ENCODE data around the gene CASP14.
"Not testable (repeated sequence)": the region's sequence is repeated elsewhere in the genome, so short reads cannot be mapped to it uniquely, and the experiment has no call there.

CASP14 gene

GRCh38 chr19:15048885-15049541 lies at the start of gene CASP14:
CASP14 (plus strand) TSS chr19:15049480; CDS start chr19:15052252, 2,772 bp downstream.
- no peak for DNase-seq (ENCODE audit: low read depth)

- DNase-seq (ENCODE audit: low read depth) = no peak
Measured at GRCh38 chr19:15008308-15008707, 41.0 kb upstream of the CASP14 start.

GRCh38 chr19:15010501-15011300 lies 38.6 kb upstream of the CASP14 start:
- DNase-seq (ENCODE audit: low read depth) = no peak

GRCh38 chr19:15014579-15014978 lies 34.7 kb upstream of the CASP14 start:
- DNase-seq (ENCODE audit: low read depth) = no peak

DNA sequence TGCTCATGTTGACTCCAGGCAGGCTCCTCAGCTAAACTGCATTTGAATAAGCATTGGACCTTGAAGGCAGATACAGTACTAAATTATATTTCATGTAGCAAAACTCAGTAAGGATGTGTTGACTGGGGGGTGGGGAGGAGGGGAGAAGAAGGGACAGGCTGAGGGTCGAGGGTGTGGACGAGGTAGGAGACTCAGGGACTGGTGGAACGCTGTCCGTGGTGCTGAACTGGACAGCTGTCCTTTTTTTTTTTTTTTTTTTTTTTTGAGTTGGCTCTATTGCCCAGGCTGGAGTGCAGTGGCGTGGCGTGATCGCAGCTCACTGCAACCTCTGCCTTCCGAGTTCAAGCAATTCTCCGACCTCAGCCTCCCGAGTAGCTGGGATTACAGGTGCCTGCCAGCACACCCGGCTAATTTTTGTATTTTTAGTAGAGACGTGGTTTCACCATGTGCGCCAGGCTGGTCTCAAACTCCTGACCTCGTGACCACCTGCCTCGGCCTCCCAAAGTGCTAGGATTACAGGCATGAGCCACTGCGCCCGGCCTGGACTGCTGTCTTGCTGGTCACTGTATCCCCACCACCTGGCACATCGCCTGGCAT lies 33.2 kb upstream of the CASP14 start:
- no peak for DNase-seq (ENCODE audit: low read depth)

- DNase-seq (ENCODE audit: low read depth) = not testable (repeated sequence)
Measured at GRCh38 chr19:15018836-15019235, 30.4 kb upstream of the CASP14 start.

- DNase-seq (ENCODE audit: low read depth) = no peak
Measured at GRCh38 chr19:15021286-15022007, 27.8 kb upstream of the CASP14 start.

- DNase-seq (ENCODE audit: low read depth) = no peak
Measured at GRCh38 chr19:15022752-15023151, 26.5 kb upstream of the CASP14 start.

DNA sequence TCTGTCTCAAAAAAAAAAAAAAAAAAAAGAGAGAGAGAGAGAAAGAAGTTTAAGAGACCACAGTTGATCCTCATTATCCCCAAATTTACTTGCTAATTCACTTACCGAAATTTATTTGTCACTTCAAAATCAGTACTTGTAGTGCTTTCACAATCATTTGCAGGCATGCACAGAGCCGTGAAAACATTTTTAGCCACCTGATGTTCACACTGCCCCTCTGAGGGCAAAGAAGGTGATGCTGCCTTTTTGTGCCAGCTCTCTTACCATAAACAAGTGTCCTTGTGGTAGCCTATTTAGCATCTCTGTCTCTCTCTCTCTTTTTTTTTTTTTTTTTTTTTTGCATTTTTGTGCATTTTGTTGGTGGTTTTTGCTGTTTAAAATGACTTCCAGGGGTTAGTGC lies 24.1 kb upstream of the CASP14 start:
- no peak for DNase-seq (ENCODE audit: low read depth)

DNA sequence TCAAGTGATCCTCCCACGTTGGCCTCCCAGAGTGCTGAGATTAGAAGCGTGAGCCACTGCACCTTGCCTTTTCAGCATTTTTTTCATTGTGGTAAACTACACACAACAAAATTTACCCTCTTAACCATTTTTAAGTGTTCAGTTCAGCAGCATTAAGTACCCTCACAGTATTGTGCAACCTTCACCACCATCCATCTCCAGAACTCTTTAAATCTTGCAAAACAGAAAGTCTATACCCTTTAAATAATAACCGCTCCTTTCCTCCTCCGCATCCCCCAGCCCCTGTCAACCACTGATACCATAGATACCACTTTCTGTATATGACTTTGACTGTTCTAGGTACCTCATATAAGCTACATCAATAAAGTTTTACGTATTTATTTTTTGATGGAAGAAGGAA lies 20.8 kb upstream of the CASP14 start:
- DNase-seq (ENCODE audit: low read depth) = no peak

DNA sequence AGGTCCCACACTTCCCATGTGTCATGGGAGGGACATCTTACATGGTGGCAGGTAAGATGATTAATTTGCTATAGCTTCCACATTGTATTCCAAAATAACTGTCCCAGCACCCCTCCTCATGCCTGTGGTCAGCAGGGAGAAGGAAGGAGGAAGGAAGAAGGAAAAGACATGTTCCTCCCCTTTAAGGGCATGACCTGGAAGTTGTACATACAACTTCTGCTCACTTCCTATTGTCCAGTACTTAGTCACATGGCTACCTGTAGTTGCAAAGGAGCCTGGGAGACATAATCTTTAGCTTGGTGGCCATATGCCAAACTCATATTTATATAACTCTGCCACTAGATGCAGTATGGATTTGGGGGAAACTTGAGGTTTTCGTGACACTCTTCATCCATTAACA lies 17.6 kb upstream of the CASP14 start:
- DNase-seq (ENCODE audit: low read depth) = no peak

DNA sequence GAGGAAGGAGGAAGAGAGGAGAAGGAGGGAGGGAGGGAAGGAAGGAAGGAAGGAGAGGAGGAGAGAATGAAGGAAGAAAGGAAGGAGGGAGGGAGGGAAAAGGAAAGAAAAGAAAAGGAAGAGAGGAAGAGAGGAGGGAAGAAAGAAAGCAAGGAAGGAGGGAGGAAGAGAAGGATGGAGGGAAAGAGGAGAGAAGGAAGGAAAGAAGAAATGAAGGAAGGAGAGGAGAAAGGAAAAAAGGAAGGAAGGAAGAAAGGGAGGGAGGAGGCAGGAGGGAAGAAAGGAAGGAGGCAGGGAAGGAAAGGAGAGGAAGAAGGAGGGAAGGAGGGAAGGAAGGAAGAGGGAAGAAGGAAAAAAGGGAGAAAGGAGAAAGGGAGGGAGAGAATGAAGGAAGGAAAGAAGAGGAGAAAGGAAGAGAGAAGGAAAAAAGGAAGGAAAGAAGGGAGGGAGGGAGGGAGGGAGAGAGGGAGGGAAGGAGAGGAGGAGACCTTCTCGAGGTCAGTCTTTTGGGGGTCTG lies 13.4 kb upstream of the CASP14 start:
- DNase-seq (ENCODE audit: low read depth) = no peak

GRCh38 chr19:15037586-15037985 lies 11.7 kb upstream of the CASP14 start:
- no peak for DNase-seq (ENCODE audit: low read depth)

DNA sequence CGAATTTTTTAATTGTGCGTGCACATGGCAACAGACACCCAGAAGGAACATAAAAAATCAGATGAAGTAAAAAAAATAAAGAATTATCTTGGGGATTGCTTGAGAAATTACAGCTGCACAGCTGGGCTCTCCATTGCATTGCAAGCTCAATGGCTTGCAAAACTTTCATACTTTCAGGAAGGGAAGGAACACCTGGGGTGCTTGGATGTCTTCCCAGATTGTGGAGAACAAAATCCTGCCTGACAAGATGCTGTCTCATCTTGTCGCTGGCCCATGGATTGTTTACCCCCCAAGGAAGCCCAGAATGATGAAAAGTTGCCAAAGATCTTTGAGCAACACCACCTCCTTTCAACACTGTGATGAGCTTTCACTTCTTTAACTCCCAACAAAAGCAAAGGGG lies 11.0 kb upstream of the CASP14 start:
- no peak for DNase-seq (ENCODE audit: low read depth)

DNA sequence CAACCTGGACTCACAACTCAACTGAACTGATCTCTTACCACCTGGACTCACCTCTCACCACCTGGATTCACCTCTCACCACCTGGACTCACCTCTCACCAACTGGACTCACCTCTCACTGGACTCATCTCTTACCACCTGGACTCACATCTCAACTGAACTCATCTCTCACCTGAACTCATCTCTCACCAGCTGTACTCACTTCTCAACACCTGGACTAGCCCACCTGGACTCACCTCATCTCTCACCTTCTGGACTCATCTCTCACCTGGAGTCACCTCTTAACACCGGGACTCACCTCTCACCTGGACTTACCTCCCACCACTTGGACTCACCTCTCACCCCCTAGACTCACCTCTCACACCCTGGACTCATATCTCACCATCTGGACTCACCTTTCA lies 7.3 kb upstream of the CASP14 start:
- DNase-seq (ENCODE audit: low read depth) = no peak

DNA sequence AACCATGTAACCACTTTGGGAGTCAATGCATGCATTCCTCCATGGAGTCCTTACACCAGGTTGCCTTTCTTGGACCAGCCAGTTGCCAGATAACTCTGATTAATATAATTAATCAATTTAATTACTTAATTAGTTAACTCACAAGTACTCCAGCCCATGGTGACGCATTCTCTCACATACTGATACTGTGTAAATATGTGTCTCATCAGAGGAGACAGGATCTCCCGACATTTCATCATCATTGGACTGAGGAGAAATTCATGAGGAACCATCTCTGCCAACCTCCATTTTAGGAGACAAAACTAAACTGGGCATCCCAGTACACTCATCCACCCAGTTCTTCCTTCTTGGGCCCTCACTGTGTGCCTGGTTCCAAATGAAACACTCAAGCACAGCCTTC lies 6.5 kb upstream of the CASP14 start:
- no peak for DNase-seq (ENCODE audit: low read depth)

GRCh38 chr19:15045506-15045905 lies 3.8 kb upstream of the CASP14 start:
- DNase-seq (ENCODE audit: low read depth) = no peak

DNA sequence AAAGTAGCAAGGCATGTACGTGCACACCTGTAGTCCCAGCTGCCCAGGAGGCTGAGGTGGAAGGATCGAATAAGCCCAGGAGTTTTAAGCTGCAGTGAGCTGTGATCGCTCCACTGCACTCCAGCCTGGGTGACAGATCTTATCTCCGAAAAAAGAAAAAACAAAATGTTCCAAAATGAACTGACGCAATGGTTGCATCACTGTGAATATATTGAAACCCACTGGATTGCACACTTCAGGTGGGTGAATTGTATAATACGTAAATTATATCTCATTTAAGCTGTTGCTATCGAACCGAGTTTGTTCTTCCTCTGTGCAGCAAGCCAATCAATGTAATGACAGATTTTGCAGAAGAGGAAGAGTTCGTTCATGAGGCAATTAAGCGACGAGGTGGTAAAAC lies 1.6 kb upstream of the CASP14 start:
- no peak for DNase-seq (ENCODE audit: low read depth)

DNA sequence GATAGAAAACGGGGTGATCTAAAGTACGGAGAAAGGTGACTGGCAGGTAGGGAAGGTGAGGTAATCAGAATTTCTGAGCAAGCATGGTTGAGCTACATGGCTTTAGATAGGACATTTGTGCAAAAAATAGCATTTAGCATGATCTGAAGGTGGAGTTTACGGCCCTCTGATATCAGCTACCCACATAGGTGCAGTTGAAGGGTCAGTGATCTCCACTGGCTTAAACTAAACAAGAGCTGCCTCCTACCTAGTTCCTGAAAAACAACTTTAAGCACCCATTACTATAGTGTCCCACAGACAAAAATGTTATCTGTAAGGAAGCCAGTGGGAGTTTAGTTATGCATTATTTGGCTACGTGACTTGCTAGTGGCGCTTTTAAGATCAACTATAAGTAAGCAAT lies 1.2 kb upstream of the CASP14 start:
- no peak for DNase-seq (ENCODE audit: low read depth)

GRCh38 chr19:15050639-15051038 lies 1.4 kb downstream of the CASP14 start:
- no peak for DNase-seq (ENCODE audit: low read depth)

- DNase-seq (ENCODE audit: low read depth) = no peak
Measured at GRCh38 chr19:15062036-15062435, 12.8 kb downstream of the CASP14 start.

- not testable (repeated sequence) for DNase-seq (ENCODE audit: low read depth)
Measured at GRCh38 chr19:15070386-15070785, 21.1 kb downstream of the CASP14 start.

All from HS-27A (cell line).